Measurements from ENCODE around the gene ZKSCAN1.

Gene ZKSCAN1

DNA sequence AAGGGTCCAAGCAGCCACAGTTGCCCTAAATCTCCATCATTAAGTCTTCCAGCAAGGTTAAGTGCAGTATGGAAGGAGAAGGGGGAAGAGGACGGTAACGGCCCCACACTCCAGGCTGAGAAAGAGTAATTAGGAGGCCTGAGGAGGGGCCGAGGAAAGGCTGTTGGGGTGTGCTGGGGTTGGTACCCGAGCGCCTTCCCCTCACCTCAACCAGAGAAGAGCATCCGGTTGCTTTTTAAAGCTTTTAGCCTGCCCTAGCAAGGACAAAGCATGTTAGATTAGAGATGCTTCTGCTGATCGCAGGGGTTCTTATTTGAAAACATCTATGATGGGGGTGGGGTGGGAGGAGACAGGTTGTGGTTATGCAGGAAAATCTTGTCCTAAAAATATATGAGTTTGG, 25.2 kb downstream of the ZKSCAN1 start:
- peak; percentile 8 for DNase-seq

DNA sequence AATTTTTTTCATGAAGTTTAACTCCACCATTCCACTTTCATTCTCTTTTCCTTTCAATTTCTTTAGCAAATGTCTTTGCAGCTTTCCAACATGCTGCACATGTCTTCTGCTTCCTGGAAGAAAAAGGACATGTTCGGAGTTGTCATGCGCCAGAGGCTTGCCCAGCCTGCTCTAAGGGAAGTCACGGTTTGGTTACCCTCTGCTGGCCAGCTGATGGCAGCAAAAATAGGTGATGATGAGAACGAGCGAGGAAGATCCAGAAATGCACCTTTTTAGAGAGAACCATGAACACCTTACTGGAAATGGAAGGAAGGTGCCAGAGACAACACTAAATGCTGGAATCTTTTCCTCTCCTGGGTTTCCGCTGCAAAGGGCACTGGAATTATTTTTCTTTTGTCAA, 29.3 kb downstream of the ZKSCAN1 start:
- DNase-seq = no peak

DNA sequence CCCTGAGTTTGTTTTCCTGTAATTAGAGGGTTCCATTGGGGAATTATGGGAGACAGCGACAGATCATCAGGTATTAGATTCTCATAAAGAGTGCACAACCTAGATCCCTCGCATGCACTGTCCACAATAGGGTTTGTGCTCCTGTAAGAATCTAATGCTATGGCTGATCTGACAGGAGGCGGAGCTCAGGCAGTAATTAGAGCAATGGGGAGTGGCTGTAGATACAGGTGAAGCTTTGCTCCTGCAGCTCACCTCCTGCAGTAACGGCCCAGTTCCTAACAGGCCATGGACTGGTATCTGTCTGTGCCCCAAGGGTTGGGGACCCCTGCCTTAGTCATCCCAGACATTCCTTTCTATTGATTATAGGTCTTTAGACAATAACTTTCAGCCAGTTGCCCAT, 33.3 kb downstream of the ZKSCAN1 start:
- no peak for DNase-seq

DNA sequence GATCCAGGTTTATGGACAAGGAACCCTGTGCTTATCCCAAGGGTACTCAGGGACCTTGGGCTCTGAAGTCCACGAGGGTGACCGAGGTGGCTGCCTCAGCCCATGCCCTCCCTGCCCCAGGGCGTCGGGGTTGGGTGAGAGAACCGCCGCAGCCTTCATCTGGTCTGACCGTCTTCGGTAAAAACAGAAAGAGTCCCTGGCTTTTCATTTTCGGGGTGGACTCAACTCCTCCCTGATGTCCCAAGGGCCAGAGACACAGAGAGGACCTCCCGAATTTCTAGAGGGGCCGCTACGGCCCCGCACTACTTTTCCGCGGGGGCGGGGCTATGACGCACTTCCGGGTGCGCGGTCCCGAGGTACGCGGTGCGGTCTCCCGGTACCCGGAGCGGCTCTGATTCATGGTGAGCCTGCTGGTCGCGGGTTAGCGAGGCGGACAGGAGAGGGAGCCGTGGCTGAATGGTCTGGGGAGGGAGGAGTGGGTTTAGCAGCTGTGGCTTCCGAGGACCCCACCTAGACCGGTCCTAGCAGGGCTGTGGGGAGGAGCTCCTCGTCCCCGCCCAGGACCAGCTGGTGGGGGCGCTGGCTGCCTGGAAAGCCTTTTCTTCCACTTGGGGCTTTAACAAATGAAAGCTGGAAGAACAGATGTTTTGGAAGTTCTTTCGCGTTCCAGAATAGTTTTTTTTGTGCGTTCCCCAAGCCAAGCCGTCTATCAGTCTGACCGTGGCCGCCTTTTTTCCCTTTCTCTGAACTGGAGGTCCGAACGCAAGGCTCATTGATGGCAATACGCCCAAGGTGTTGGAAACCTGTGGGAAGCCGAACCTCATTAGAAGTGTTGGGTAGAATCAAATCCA, 34.3 kb downstream of the ZKSCAN1 start, which contains the start of gene ZSCAN21:
Gene ZSCAN21 (plus strand): TSS at position 334 of the 851 bp plus-strand sequence. CDS start 7,233 bp downstream, outside the sequence.
- peak; percentile 88 for DNase-seq

DNA sequence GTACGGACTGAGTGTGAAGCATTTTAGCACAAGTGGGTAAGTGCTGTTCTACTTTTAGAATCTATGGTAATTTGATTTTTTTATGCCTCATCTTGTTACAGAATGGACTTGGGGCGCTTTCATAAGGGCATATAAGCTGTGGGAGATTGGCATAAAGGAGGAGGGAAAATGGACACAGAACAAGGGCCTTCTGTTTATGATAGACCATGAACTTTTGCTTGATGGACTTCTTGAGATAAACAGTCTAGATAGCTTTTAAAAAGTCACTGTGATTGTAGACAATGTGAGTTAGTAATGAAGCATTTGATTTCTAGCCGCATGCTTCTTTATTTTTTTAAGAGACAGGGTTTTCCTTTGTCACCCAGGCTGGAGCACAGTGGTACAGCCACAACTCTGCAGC, 36.2 kb downstream of the ZKSCAN1 start:
- no peak for DNase-seq

DNA sequence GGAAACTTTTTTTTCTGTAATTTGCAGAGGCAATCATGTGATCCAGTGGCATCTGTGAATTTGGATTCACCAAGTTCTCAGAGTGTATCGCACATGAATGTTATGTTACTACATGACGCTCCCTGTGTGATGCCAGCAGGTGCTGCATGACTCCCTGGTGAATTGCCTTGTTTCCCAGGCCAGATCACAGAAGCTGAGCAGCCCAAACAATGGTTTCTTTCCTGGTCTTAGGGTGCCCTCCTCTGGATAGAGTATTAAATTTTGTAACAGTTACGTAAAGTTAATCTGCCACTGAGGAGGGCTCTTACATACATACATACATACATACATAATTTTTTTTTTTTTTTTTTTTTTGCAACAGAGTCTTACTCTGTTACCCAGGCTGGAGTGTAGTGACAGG, 37.8 kb downstream of the ZKSCAN1 start:
- peak; percentile 34 for DNase-seq

DNA sequence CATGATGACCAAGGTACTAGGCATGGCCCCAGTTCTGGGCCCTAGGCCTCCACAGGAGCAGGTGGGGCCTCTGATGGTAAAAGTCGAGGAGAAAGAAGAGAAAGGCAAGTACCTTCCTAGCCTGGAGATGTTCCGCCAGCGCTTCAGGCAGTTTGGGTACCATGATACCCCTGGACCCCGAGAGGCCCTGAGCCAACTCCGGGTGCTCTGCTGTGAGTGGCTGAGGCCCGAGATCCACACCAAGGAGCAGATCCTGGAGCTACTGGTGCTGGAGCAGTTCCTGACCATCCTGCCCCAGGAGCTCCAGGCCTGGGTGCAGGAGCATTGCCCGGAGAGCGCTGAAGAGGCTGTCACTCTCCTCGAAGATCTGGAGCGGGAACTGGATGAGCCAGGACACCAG, 41.6 kb downstream of the ZKSCAN1 start:
- DNase-seq = no peak

DNA sequence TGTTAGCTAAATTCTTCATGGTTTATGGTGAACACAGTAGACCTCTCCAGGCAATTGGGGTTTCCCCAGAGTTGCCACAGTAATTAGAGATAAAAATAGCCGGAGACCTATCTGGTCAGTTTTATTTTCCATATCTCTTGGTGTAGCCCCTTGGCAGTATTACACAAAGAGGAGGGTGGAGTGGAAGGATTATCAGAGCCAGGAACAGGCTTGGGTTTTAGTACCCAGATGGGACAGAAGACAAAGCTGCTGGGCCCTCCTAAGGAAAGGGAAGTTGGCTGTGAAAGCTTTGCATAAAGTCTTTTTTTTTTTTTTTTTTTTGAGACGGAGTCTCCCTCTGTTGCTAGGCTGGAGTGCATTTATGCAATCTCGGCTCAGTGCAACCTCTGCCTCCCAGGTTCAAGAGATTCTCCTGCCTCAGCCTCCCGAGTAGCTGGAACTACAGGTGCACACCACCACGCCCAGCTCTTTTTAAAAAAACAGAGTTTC, 43.9 kb downstream of the ZKSCAN1 start:
- no peak for DNase-seq

DNA sequence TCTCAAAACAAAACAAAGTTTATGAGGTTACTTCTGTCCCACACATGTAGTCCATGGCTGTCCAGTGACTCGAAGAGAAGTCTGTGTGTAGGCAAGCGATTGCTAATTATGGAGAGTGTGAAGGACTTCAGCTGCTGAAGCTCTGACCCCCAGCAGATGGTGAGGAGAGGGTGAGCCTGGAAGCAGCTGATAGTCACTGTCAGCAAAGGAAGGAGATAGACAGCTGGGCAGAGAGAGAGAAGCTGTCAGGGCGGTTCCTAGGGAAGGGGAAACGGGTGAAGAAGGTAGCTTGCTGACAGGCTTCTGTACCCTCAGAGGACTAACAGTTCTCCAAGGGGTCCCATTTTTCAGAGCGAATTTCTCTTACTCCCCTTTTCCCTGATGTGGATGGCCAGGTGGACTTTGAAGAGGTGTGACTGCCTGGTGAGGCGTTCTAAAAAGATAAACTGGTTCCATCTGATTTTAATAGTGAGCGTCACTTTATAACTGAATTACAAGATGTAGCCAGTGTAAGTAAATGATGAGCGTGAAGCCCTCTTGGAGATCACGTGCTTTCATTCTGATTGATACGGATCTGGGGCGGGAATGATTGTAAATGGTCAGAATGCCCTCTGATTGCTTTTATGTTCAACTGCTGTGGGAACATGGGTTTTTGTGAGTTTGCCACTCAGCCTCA, 46.3 kb downstream of the ZKSCAN1 start:
- DNase-seq = no peak

DNA sequence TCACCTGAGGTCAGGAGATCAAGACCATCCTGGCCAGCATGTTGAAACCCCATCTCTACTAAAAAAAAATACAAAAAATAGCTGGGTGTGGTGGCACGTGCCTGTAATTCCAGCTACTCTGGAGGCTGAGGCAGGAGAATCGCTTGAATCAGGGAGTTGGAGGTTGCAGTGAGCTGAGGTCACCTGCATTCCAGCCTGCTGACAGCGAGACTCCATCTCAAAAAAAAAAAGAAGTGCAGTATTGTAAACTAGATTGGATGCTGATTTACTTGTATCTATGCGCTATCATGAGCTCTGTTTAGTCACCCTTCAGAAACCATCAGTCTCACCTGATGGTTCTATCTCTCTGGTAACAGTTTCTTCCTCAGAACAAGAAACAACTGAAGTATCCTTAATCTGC, 48.0 kb downstream of the ZKSCAN1 start:
- DNase-seq = no peak

DNA sequence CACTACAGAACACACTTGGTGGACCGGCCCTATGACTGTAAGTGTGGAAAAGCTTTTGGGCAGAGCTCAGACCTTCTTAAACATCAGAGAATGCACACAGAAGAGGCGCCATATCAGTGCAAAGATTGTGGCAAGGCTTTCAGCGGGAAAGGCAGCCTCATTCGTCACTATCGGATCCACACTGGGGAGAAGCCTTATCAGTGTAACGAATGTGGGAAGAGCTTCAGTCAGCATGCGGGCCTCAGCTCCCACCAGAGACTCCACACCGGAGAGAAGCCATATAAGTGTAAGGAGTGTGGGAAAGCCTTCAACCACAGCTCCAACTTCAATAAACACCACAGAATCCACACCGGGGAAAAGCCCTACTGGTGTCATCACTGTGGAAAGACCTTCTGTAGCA, 48.8 kb downstream of the ZKSCAN1 start:
- DNase-seq = no peak

DNA sequence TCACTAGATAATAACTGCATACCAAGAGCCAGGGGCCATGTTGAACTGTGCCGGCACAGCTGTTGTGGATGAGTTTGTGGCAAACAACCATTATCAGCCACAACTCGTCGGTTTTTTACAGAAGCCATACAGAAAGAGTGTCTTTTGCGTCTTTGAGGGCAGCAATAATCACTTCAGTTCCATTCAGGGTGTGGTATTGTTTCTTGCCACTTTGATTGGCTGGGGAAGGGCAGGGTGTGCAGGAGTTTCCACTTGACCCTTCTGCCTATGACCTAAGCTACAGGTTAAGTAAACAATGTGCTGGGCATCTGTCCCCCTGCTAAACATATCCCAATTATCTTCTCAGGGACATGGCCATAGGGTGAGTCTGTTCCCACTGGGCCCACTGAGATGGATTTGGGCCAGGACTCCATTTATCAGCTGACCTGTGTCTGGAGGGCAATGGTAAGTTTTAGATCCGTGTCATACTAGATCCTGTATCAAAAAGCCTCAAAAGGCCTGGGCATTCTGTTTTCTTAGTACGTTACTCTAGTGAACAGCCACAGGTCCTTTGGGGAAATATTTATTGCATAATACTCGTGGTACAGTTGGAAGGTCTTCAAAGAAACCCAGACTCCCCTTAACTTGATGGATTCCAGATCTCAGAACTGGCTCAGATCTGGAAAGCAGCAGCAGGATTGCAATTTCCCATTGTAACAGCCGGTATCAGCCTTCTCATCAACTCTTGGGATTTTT, 50.2 kb downstream of the ZKSCAN1 start:
- DNase-seq = no peak

DNA sequence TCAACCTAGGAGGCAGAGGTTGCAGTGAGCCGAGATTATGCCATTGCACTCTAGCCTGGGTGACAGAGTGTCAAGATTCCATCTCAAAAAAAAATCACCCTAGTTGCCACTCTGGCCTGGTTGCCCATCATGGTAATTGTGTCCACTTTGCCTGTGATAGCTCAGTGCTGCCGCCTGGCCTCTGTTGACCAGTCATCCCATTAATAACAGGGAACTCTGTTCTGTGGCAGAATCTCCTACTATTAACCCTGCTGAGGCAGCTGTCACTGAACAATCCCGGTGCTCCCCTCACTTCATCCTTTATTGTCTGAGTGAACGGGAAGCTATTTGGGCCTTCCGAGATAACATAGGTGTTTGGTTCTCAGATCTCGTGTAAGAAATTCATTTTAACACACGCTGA, 51.6 kb downstream of the ZKSCAN1 start:
- DNase-seq = no peak

DNA sequence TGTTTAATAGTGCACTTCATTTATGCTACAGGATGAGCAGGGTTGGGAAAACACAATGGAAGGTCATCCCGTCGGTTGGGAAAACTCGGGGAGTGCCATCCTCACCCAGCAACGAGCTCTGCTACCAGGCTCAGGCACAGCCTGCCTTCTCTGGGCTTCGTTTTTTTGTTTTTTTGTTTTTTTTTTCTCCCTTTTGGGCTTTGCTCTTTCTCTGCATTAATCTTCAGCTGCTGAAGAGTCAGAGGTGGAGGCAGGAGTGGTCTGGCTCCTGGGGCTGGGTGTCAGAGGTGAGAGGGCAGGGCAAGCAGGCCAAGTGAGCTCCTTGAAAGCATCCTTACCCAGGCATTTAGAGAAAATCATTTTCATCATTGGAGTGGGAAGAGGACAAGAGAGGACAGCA, 54.6 kb downstream of the ZKSCAN1 start:
- no peak for DNase-seq

DNA sequence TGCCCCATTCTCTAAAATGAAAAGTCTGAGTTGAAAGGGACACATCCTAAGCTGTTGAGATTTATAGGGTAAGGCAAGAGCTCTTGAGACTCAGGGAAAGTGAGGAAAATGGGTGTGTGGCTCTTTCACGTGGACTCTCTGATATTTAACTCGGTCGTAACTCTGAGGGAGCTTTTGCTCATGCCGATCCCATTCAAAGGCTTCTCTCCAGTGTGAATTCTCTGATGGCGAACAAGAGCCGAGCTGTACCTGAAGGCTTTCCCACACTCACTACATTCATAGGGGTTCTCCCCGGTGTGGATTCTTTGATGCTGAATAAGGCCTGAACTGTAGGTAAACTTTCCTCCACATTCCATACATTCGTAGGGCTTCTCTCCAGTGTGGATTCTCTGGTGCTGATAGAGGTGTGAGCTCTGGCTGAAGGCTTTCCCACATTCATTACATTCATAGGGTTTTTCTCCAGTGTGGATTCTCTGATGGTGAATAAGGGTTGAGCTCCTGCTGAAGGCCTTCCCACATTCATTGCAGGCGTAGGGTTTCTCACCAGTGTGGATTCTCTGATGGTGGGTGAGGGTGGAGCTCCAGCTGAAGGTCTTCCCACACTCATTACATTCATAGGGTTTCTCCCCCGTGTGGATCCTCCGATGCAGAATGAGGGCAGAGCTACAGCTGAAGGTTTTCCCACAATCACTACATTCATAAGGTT, 55.8 kb downstream of the ZKSCAN1 start:
- no peak for DNase-seq

DNA sequence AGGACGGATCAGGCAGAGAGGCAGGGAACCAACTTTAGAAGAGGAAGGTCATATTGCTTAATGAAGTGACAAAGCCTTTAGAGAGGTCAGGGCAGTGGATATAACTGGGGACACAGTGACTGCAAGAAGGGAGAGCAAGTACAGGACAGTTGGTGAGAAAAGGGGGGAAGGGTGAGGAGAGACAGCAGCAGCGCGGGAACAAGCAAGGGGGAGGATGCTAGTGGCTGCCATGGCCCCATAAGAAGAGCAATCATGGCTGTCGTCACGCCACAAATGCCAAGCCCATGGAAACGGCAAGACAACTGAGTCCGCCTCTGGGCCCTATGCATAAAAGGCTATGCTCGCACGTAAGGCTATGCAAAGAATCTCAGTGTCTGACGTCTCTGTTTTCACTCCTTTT, 57.1 kb downstream of the ZKSCAN1 start:
- no peak for DNase-seq

DNA sequence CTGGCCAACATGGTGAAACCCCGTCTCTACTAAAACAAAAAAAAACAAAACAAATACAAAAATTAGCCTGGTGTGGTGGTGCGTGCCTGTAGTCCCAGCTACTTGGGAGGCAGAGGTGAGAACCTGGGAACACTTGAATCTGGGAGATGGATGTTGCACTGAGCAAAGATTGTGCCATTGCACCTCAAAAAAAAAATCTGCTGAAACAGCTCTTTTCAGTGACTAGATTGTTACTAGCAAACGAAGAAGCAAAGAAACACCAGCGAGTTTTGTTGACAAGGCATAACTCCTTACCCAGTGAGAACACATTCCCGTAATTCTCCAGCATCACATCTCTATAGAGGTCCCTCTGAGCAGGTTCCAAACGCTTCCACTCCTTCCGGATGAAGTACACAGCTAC, 59.4 kb downstream of the ZKSCAN1 start:
- DNase-seq = no peak

DNA sequence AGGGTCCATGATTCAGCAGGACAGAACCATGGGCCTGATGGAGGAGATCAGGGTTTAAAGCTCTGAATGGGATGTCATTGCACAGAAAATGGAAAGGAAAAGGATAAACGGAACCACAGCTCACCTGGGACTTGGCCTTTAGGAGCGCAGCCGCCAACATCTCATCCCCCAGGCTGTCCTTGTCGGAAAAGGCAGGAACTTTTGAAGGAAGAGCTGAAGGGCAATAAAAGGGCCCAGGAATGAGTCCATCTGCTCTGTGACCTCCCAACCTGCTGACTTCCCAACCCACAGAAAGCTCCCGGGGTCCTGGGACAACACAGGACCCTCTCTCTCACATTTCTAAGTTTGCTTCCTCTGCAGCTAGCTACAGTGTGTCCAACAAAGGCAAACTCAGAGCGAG, 60.0 kb downstream of the ZKSCAN1 start:
- DNase-seq = no peak

DNA sequence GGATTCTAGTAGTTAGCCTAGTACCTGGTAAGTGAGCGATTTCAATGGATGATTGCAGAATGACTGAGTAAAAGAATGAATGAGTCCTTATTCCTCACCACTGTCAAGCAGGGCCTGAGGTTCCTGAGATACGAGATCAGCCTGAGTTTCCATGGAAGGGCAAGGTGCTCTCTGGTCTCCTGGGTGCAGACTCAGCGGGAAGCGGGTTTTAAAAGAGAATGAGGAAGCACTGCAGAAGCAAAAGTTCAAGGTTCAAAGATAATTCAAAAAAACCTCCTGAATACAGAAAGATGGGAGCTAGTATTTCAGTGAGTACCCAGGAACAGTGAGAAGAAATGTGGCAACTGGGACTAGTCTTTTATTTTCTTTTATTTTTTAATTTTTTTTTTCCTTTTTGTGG, 61.8 kb downstream of the ZKSCAN1 start:
- no peak for DNase-seq

DNA sequence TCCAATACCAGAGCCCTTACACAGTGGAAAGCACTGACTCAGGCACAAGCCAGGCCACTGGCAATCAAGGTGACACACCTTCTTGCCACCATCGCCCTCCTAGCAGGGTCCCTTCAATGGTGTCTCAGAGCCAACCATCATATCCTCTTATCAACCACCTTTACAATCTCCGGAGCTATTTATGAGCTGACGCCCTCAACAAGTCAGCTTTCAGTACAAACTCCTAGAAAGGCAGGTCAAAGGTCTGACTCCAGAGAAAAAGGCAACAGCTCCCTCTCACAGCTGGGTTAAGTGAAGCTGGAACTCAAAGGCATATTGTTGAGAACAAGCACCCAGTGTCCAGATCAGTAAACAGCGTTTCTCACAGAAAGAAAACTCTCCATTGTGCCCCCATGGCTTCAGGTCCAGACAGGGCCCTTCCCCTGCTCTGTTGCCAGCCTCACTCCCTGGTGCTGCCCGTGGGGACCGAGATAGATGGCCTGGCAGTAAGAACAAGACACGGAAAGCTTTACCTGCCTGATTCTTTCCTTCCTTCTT, 63.7 kb downstream of the ZKSCAN1 start:
- DNase-seq = no peak

DNA sequence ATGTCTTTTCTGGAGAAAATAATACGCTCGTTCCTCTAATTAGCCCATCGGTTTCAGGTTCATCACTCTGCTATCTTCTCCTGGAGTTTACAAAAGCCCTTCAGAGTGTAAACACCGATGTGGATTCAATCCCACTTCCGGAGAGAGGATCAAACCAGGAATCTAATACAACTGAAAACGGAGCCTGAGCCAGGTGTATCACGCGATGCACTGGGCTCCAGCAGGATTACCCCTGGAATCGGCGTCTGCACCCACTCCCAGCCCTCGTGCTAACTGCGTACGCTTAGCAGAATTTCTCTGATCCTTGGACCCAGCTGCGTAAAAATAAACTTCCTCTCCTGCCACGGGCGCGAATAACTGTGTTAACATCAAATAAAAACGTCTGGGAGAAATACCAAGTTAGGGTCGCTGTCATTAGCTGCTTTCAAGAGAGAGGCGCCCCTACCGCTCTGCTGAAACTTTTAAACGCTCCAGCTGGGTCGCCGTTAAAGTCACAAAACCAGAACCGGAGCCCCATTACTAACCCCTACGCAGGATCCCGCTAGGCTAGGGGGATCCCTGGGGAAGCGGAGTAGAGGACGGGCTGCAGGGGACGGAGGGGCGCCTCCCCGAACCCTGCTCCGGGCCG, 65.6 kb downstream of the ZKSCAN1 start:
- DNase-seq = no peak

DNA sequence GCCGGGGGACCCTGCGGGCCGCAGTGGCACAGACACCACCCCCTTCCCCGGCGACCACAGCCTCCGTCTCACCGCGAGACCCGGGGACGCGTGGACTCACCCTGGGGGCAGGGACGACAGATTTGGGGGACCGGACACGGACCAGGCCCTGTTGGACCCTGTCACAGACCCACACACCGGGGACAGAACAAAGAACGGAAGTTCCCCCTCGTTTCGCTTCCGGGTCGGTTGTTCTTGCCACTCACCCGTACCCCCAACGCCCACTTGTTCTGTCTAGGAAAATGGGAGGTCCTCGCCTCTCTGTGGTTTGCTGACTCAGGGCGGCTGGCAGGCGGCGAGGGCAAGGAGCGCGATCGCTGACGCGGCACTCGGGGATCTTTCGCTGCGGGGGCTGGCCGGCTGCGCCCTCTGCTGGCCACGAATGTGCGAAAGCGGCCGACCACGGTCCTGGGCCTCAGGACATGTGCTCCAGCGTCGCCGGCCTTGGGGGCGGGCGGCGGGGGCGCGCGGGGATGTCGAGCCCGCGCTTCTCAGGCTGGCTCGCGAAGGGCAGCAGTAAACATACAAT, 66.2 kb downstream of the ZKSCAN1 start, which contains the start of gene ZNF3:
Gene ZNF3 (minus strand): TSS at position 189 of the 568 bp plus-strand sequence. CDS start 4,366 bp downstream, outside the sequence.
- DNase-seq = peak; percentile 96

All from CD4-positive, alpha-beta T cell treated with Interleukin-17A for 4 hours (primary cell).